SU-DHL-6 (cell line): Measurements from ENCODE around the gene SHISAL2A.

Experiments used
- H2AFZ ChIP-seq: fragments of 200-600 bp; sonication (generic); 2 replicates; pipeline ENCODE4 v1.6.1; 2014; ENCODE audit warnings: low read depth, mild to moderate bottlenecking, moderate library complexity, mixed read lengths, antibody characterized with exemption, low read length; ENCODE audit not compliant: severe bottlenecking
- H3F3A ChIP-seq: fragments of 200-600 bp; shearing (Covaris generic); 2 replicates; pipeline ENCODE4 v1.6.0; 2016; ENCODE audit warnings: antibody characterized with exemption, mild to moderate bottlenecking; ENCODE audit not compliant: insufficient read depth
- H3K27ac ChIP-seq: fragments of 200-600 bp; sonication (generic); 2 replicates; pipeline ENCODE4 v1.5.1; 2016; ENCODE audit warnings: low read depth, mild to moderate bottlenecking, low read length, moderate library complexity, mixed read lengths
- H3K27me3 ChIP-seq: fragments of 200-600 bp; sonication (generic), shearing (Covaris generic); 2 replicates; pipeline ENCODE4 v1.6.0; 2014; ENCODE audit warnings: mild to moderate bottlenecking, low read length
- H3K36me3 ChIP-seq: fragments of 200-600 bp; sonication (generic); 2 replicates; pipeline ENCODE4 v1.6.1; 2014; ENCODE audit warnings: mild to moderate bottlenecking, low read length, mixed read lengths
- H3K4me2 ChIP-seq: fragments of 300-600, 200-600 bp; shearing (Covaris generic), sonication (generic); 2 replicates; pipeline ENCODE4 v1.6.0; 2014; ENCODE audit warnings: low read length, low read depth, mild to moderate bottlenecking; ENCODE audit not compliant: poor library complexity, severe bottlenecking
- H3K4me3 ChIP-seq: fragments of 200-600 bp; sonication (generic); 2 replicates; pipeline ENCODE4 v1.5.1; 2014; ENCODE audit warnings: antibody characterized with exemption, low read length, mild to moderate bottlenecking, mixed read lengths; ENCODE audit not compliant: insufficient read depth, poor library complexity, severe bottlenecking
- H3K79me2 ChIP-seq: fragments of 200-600 bp; sonication (generic); 2 replicates; pipeline ENCODE4 v1.6.1; 2014; ENCODE audit warnings: mild to moderate bottlenecking, low read length, moderate library complexity; ENCODE audit not compliant: insufficient read depth
- H3K9ac ChIP-seq: fragments of 200-600 bp; sonication (generic); 2 replicates; pipeline ENCODE4 v1.7.0; 2014; ENCODE audit warnings: mild to moderate bottlenecking, low read length
- H3K9me2 ChIP-seq: fragments of 200-600 bp; sonication (generic); replicated peaks from 2 replicates; pipeline ENCODE4 v1.6.1; 2014; ENCODE audit warnings: low read length; ENCODE audit not compliant: insufficient read depth
- H3K9me3 ChIP-seq: fragments of 200-600 bp; sonication (generic); 2 replicates; pipeline ENCODE4 v1.6.1; 2014; ENCODE audit warnings: low read length, mixed read lengths; ENCODE audit not compliant: insufficient read depth
- H4K20me1 ChIP-seq: fragments of 200-600 bp; sonication (generic); 2 replicates; pipeline ENCODE4 v1.6.1; 2014; ENCODE audit warnings: low read depth, mild to moderate bottlenecking, antibody characterized with exemption, low read length, moderate library complexity, mixed read lengths
- CTCF ChIP-seq: fragments of 200-600 bp; sonication (generic); IDR thresholded peaks from one replicate; pipeline ENCODE4 v1.5.1; 2017; ENCODE audit warnings: antibody characterized with exemption, mild to moderate bottlenecking, low read length, moderate library complexity; ENCODE audit not compliant: insufficient read depth, poor library complexity, severe bottlenecking
- EZH2phosphoT487 ChIP-seq: fragments of 200-600 bp; sonication (generic), shearing (Covaris generic); conservative IDR thresholded peaks from 2 replicates; pipeline ENCODE4 v1.6.1; 2018; ENCODE audit warnings: mild to moderate bottlenecking, antibody characterized with exemption, low read length, moderate library complexity, mixed read lengths

Gene SHISAL2A

GRCh38 chr1:52676249-52676903 is 43.4 kb downstream of the SHISAL2A start:
- H3K4me2 ChIP-seq = no peak overlapping the region
- H3K9me3 ChIP-seq = no peaks in the 10 kb centered on the region
- H2AFZ ChIP-seq = no peak overlapping the region
- no peaks in the 10 kb centered on the region for H4K20me1 ChIP-seq
- 0 out of 2 replicates have a peak, but pooled peaks cover 4% of the 10 kb centered on the region for H3F3A ChIP-seq
- H3K4me3 ChIP-seq = no peak overlapping the region
- H3K9me2 ChIP-seq = no peaks in the 10 kb centered on the region
- H3K27me3 ChIP-seq = no peaks in the 10 kb centered on the region
- H3K79me2 ChIP-seq = no peaks in the 10 kb centered on the region
- H3K9ac ChIP-seq = no peak overlapping the region
- H3K27ac ChIP-seq = no peak overlapping the region
- H3K36me3 ChIP-seq = no peaks in the 10 kb centered on the region
- TF ChIP-seq EZH2phosphoT487 (no peak), CTCF (no peak)

- TF ChIP-seq CTCF (no peak), EZH2phosphoT487 (no peak)
- Histone ChIP-seq H3F3A (0 out of 2 replicates have a peak, but pooled peaks cover 4% of the 10 kb centered on the region), H3K27me3 (no peaks in the 10 kb centered on the region), H3K27ac (no peak overlapping the region), H3K4me2 (no peak overlapping the region), H4K20me1 (no peaks in the 10 kb centered on the region), H2AFZ (no peak overlapping the region), H3K79me2 (no peaks in the 10 kb centered on the region), H3K9me2 (no peaks in the 10 kb centered on the region), H3K9ac (no peak overlapping the region), H3K36me3 (no peaks in the 10 kb centered on the region), H3K4me3 (no peak overlapping the region), H3K9me3 (no peaks in the 10 kb centered on the region)
Observed at GRCh38 chr1:52677076-52677806, 44.3 kb downstream of the SHISAL2A start.

- Histone ChIP-seq H3K27me3 (no peaks in the 10 kb centered on the region), H3F3A (0 out of 2 replicates have a peak, but pooled peaks cover 4% of the 10 kb centered on the region), H4K20me1 (no peaks in the 10 kb centered on the region), H3K27ac (peak overlapping the region; percentile 74), H3K4me2 (peak overlapping the region; percentile 38), H3K9me2 (no peaks in the 10 kb centered on the region), H3K9me3 (no peaks in the 10 kb centered on the region), H3K79me2 (no peaks in the 10 kb centered on the region), H2AFZ (no peak overlapping the region), H3K36me3 (no peaks in the 10 kb centered on the region), H3K9ac (peak overlapping the region; percentile 22; the same call in 1 of the 2 replicates), H3K4me3 (no peak overlapping the region)
- TF ChIP-seq EZH2phosphoT487 = no peak
- TF ChIP-seq CTCF = no peak
Observed at GRCh38 chr1:52679048-52679447, 46.1 kb downstream of the SHISAL2A start.
